ENCODE data around the gene LLGL1. TPM values are rescaled to one million over a fixed set of nuclear protein-coding genes. Genes with fewer than 3 reads are reported as not detected.

LLGL1 gene
- polyA plus RNA-seq, 3 donors, result 0.52 to 10.8 (median 0.76) TPM

DNA sequence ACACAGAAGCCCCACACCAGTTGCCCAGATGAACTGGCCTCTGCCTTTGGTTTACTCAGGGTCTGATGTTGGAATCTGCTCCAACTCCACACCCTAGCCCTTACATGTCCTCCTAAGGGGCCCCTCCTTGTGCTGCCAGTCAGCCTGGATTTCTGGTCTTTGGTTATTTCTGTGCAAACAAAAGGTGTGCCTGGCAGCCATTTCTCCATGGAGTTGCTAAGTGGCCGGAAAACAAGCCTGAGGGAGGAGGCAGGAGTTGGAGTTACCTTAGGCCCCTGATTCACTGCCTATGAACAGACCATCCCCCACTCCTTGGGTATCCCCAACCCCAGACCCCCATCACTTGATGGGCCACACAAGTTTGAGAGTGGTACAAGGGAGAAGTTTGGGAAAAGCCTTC lies 46.2 kb upstream of the LLGL1 start:
- no peak for DNase-seq
- Histone ChIP-seq H3K36me3 (replicated peaks in 1 of 2; ENCODE audit: control insufficient read depth in 1 of 2, insufficient read depth in 2 of 2, low read length in 2 of 2) (no peaks in the 10 kb centered on the region), H3K79me2 (ENCODE audit: insufficient read depth, low read length) (peaks cover 5% of the 10 kb centered on the region), H3K4me1 (ENCODE audit: control insufficient read depth in 1 of 2, insufficient read depth in 2 of 2, low read length in 2 of 2) (peaks cover 22 to 28% of the 10 kb centered on the region in 2 donors), H3K9ac (ENCODE audit: insufficient read depth, low read length, poor library complexity, severe bottlenecking) (no peak overlapping the region), H3K27ac (ENCODE audit: low read depth in 1 of 2, low read length in 2 of 2) (no peak overlapping the region), H3K4me2 (replicated peaks; ENCODE audit: extremely low read depth, low read length, poor library complexity, severe bottlenecking) (no peak overlapping the region), H2AFZ (ENCODE audit: insufficient read depth, low read depth, low read length, poor library complexity, severe bottlenecking) (no peak overlapping the region), H3K9me3 (replicated peaks in 1 of 2; ENCODE audit: control insufficient read depth in 1 of 2, insufficient read depth in 1 of 2, low read length in 2 of 2) (no peaks in the 10 kb centered on the region), H4K20me1 (ENCODE audit: insufficient read depth, low read length) (no peaks in the 10 kb centered on the region), H3K4me3 (replicated peaks in 1 of 3; ENCODE audit: low read depth in 2 of 3, low read length in 3 of 3) (no peak overlapping the region), H3K27me3 (ENCODE audit: control insufficient read depth in 2 of 2, insufficient read depth in 2 of 2, low read length in 2 of 2) (no peaks in the 10 kb centered on the region)
- no CpG with 5 or more reads among the region's 1 CpG for WGBS (ENCODE audit: insufficient coverage)
- Mint-ChIP-seq H3K4me3 (no peak overlapping the region), H3K36me3 (peaks cover 0 to 4% of the 10 kb centered on the region in 2 donors), H3K4me1 (peaks cover 24% of the 10 kb centered on the region), H3K9me3 (no peaks in the 10 kb centered on the region), H3K27me3 (ENCODE audit: low read depth in 3 of 3) (peaks cover 0 to 5% (median 3%) of the 10 kb centered on the region in 3 donors), H3K27ac (no peak overlapping the region)
- intact Hi-C loops (cut with micrococcal nuclease), result no loop called here
- TF ChIP-seq CTCF (IDR thresholded peaks at IDR 0.05), result no peak

DNA sequence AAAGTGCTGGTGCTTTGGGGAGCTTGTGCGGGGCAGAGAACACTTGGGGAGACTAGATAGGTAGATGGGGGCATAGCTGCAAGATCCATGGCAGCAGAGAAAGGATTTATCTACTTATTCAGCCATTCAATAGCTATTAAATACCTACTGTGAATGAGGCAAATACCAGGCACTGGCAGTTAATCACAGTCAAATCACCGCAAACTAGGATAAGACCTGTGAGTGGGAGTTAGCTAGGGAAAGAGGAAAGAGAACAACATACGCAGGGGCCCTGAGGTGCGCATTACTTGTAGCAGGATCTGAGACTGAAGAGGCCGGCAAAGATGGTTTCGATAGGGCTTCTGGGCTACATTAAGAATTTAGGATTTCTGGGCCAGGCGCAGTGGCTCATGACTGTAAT lies 45.6 kb upstream of the LLGL1 start:
- TF ChIP-seq CTCF (IDR thresholded peaks at IDR 0.05), result no peak
- Histone ChIP-seq H2AFZ (ENCODE audit: insufficient read depth, low read depth, low read length, poor library complexity, severe bottlenecking) (no peak overlapping the region), H3K4me2 (replicated peaks; ENCODE audit: extremely low read depth, low read length, poor library complexity, severe bottlenecking) (no peak overlapping the region), H3K79me2 (ENCODE audit: insufficient read depth, low read length) (peaks cover 11% of the 10 kb centered on the region), H3K9ac (ENCODE audit: insufficient read depth, low read length, poor library complexity, severe bottlenecking) (no peak overlapping the region), H3K9me3 (replicated peaks in 1 of 2; ENCODE audit: control insufficient read depth in 1 of 2, insufficient read depth in 1 of 2, low read length in 2 of 2) (no peaks in the 10 kb centered on the region), H3K4me3 (replicated peaks in 1 of 3; ENCODE audit: low read depth in 2 of 3, low read length in 3 of 3) (no peak overlapping the region), H3K4me1 (ENCODE audit: control insufficient read depth in 1 of 2, insufficient read depth in 2 of 2, low read length in 2 of 2) (peaks cover 27 to 34% of the 10 kb centered on the region in 2 donors), H4K20me1 (ENCODE audit: insufficient read depth, low read length) (peaks cover 6% of the 10 kb centered on the region), H3K27me3 (ENCODE audit: control insufficient read depth in 2 of 2, insufficient read depth in 2 of 2, low read length in 2 of 2) (no peaks in the 10 kb centered on the region), H3K27ac (ENCODE audit: low read depth in 1 of 2, low read length in 2 of 2) (no peak overlapping the region), H3K36me3 (replicated peaks in 1 of 2; ENCODE audit: control insufficient read depth in 1 of 2, insufficient read depth in 2 of 2, low read length in 2 of 2) (no peaks in the 10 kb centered on the region)
- 96% methylated on average over 6 of the region's 7 CpGs for WGBS (ENCODE audit: insufficient coverage)
- intact Hi-C loops (cut with micrococcal nuclease), result loop anchor here in 1 of 2 donors (5.0 kb wide), 1 partner anchor 143 kb away; the partner anchor contains the start of genes ATPAF2 and GID4
- peaks cover 0 to 5% (median 3%) of the 10 kb centered on the region in 3 donors for H3K27me3 Mint-ChIP-seq (ENCODE audit: low read depth in 3 of 3)
- DNase-seq, result no peak
- H3K4me1 Mint-ChIP-seq, result peaks cover 27% of the 10 kb centered on the region
- H3K4me3 Mint-ChIP-seq, result no peak overlapping the region
- H3K27ac Mint-ChIP-seq, result no peak overlapping the region
- H3K36me3 Mint-ChIP-seq, result peaks cover 0 to 4% of the 10 kb centered on the region in 2 donors
- no peaks in the 10 kb centered on the region for H3K9me3 Mint-ChIP-seq
